Stimulated activated CD4-positive, alpha-beta T cell treated with anti-CD3 and anti-CD28 coated beads, TNF-alpha, amount 100 ng/mL, for 1 hour (primary cell): ENCODE measurements around the gene IGSF21.

Source experiments
- DNase-seq, 3 donors: peaks; one replicate each; pipeline ENCODE4 v3.0.0-alpha.2; 2020; ENCODE audit warnings: low read depth in 3 of 3, low spot score in 1 of 3

Gene IGSF21

GRCh38 chr1:18119289-18119688 is 11.7 kb downstream of the IGSF21 start:
- DNase-seq, result no peak

DNA sequence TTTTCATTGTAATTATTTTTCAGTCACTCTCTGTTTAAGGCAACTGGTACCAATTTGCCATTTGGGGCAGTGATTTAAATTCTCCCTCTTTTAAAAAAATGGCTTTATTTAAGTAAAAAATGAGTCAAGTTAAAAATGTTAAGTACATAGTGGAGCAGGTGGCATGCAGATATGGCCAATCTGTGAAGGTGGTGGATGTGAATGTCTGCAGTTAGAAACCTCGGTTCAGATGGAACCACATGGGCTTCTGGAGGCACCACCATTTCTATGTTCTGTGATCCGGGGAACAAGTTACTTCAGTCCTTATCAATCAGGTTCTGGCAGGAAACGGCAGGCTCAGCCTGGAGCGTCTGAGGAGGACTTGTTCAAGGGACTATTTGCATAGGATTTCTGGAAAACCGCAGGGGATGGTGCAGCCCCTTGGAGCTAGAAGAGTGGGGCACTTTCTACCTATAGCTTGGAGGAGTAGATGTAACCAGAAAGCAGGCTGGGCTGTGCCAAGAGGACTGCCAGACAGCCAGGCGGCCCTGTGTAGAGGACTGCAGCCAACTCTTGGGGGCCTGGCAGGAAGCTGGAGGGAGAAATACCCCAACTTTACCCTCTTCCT is 12.3 kb downstream of the IGSF21 start:
- no peak for DNase-seq

DNA sequence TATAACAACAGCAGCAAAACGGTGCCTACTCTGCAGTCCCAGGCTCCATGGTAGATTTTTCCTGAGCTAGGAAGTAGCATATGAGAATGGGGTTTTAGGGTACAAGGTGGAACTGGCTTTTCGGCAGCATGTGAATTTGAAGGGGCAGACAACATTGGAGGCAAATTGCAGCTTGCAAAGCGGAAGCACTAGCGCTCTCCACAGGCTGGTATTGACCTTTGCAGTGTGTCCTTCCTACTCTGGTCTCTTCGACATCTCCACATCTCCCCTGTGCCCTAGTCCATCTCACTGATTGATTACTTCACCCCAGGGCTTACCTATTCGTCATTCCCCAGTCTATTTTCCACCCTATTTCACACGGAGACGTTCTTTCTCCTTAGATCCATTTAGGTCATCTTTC is 13.0 kb downstream of the IGSF21 start:
- no peak for DNase-seq

- no peak for DNase-seq
Measured at GRCh38 chr1:18121072-18121820, 13.6 kb downstream of the IGSF21 start.

- no peak for DNase-seq
Measured at GRCh38 chr1:18123467-18123992, 15.9 kb downstream of the IGSF21 start.

DNA sequence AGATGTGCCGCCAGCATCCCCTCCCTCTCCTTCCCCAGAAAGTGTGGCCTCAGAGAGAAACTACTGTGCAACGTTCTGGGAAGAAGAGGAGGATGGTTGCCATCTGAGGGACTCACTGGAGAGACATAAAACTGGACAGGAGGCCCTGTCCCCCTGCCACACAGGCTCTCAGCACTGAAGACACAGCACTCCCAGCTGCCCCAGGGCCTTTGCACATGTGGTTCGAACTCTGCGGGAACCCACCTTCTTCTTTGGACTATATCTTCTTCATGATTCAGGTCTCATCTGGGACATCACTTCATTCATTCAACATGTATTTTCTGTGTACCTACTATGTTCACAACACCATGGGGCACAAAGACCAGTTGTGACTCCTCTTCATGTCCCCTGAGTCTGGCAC is 17.4 kb downstream of the IGSF21 start:
- DNase-seq, result no peak

GRCh38 chr1:18126616-18127015 is 19.0 kb downstream of the IGSF21 start:
- no peak for DNase-seq

- no peak for DNase-seq
Measured at GRCh38 chr1:18128298-18128697, 20.7 kb downstream of the IGSF21 start.

- DNase-seq, result no peak
Measured at GRCh38 chr1:18130356-18130755, 22.8 kb downstream of the IGSF21 start.

DNA sequence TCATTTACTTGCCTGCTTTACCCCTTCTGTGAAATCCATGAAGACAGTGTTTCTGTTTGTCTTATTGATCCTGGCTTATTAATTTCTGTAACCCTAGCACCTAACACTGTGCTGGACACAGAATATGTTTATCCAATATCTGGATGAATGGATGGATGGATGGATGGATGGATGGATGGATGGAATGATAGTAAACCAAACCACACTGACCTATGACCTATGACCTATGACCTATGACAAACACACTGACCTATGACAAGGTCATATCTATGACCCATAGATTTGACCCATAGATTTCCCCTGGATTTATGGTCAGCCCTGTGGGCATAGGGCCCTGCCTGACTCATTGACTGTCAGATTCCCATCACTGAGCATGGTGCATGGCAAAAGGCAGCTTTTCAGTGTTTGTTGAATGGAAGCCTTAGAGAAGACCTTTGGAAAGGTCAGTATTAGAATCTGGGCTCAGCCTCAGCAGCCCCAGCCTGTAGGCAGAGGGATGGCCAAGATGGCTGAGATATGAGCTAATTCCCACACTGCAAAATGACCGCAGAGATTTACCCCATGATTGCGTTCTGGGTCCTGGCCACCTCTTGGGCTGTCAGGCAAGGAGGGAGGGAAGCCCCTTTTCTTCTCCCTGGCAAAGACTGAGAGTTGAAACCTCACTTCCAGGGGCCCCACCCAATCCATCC is 24.6 kb downstream of the IGSF21 start:
- no peak for DNase-seq

- DNase-seq, result no peak
Measured at GRCh38 chr1:18132711-18133541, 25.3 kb downstream of the IGSF21 start.

DNA sequence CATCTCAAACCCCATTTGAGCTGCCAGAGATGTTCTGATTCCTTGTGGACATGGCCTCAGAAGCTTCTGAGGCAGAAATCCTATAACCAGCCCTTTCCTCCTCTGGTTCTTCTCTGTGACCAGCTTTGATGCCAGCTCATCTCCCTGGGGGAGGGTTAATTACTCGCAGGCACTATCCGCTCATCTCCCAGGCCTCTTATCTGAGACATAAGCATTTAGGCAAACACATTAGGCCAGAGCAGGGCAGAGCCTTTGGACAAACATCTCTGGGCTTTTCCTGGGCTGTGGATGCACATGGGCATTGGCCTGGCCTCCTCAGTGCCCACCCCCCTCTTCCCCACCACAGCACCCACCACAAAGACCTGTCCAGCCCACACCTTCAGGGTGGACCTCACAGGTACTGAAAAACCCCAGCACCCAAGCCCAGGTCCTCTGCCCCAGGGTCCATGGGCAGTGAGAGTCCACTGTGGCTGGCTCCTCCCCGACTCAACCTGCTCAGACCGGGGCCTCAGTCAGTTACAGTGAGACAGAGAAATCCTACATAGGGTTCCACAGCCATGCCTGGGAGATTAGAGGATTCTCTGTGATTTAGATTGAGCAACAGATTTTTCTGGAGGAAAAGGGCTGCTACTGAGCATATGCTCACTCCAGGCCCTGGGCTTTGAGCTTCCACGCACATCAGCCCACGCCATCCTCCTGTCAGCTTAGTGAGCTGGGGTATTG is 26.9 kb downstream of the IGSF21 start:
- no peak for DNase-seq

- DNase-seq, result no peak
Measured at GRCh38 chr1:18137759-18138345, 30.3 kb downstream of the IGSF21 start.

GRCh38 chr1:18139198-18139981 is 31.8 kb downstream of the IGSF21 start:
- DNase-seq, result no peak

DNA sequence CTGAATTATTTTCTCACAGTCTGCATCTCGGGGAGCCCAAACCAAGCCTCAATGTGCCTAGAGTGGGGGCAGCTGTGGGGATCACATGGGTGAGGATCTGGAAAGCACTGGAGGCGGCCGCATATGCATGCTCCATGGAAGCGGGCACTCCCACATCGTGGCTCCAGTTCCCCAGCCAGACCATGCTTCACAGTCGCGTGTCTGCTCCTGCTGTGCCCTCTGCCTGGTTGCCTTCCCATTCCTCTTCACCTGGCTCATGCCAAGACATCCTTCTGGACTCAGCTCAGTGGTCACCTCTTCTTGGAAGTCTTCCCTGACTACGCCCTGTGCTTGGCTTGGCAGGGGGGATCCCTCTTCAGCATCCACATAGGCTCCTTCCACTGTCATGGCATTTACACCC is 32.8 kb downstream of the IGSF21 start:
- DNase-seq, result no peak

- DNase-seq, result no peak
Measured at GRCh38 chr1:18141661-18142060, 34.1 kb downstream of the IGSF21 start.

DNA sequence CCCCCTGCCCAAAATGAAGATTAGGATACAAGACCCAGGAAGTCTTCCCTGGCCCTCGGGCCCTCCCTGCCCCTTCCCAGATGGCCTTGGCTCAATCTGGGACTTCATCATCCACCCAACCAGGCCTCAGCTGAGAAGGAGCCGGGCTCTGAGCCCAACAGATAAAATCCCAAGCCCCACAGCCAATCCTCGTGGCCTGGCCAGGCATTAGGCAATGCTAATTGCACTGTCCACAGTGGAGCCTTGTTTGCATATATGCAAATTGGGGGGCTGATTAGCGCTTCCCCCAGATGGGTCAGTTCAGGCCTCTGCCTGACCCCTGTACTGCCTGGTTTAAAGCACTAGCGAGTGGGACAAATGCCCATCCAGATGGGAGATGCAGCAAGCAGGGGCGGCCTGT is 34.9 kb downstream of the IGSF21 start:
- no peak for DNase-seq

GRCh38 chr1:18142969-18143368 is 35.4 kb downstream of the IGSF21 start:
- no peak for DNase-seq

DNA sequence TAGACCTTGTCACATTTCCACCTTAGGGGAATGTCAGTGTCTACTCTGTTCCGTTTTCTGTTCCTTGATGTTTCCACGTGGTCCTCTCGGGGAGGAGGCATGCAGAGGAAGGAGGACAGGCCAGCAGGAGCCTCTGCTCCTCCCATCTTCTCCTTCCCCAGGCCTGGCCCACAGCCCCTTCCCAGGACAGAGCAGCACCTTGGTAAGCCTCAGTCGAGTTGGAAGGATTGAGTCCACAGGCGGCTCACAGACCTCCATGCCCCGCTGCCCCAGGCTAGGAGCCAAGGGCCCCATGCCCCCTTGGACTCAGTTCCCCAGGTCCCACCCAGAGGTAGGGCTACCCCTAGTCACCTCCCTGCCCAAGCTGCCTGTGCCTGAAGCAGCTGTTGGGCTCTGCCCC is 36.5 kb downstream of the IGSF21 start:
- no peak for DNase-seq
